ENCODE measurements around the gene SAMD5.
"Not testable (repeated sequence)": the region's sequence is repeated elsewhere in the genome, so short reads cannot be mapped to it uniquely, and the experiment has no call there.

Gene SAMD5

DNA sequence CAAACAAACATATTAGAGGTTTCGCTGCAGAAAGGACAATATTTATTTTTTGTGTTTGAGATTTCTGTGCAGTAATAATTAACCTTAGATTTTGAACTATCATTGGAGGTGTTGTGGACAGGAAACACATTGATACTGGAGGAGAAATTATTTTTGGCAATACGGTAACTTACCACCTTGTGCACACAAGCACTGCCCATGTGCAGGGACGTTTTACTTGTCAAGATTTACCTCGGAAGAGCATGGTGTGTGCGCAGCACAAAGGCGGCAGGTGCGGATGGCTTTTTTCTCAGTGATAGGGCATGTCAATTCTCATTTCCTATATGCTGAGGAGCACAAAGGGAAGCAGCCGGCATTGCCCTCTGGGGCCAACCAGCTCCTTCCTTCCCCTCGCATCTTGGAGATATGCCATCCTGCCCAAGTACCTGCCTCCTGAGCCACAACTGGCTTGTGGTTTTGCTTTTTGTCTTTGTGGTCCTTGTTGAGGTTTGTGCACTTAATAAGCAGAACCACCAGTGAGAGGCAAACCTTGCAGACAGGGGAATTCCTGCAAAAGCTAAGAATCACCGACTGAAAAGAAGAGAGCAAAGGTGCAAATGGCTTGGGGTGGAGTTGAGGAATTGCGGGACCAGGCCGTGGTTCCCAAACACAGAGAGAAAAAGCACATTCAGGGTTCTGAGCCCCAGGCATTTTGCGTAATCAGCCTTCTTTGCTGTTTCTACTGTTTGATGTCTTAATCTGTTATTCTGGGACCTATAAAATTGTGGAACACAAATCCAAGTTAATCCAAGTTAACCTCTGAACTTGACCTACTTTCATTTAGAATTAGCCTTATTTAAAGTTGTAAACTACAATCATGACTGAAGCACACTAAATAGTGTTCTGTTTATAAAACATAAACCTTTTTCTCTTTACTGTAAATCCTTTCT lies 21.9 kb downstream of the SAMD5 start:
- no peak for DNase-seq

DNA sequence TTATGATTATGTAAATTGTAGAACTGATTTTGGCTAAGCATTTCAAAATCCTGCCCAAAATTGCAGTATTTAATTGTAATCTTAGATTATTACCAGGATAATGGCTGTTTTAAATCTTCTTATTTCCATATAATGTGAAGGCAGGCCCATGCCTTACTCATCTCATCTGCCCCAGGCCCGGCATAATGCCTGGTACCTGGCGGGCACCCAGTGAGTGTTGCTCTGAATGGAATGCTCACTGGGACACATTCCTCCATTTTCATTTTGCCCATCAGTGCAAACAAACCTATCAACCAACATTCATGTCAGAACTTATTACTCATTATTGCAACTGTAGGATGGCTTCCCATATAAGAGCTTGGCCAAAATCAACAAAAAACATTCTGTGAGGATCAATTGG lies 22.8 kb downstream of the SAMD5 start:
- DNase-seq = no peak

DNA sequence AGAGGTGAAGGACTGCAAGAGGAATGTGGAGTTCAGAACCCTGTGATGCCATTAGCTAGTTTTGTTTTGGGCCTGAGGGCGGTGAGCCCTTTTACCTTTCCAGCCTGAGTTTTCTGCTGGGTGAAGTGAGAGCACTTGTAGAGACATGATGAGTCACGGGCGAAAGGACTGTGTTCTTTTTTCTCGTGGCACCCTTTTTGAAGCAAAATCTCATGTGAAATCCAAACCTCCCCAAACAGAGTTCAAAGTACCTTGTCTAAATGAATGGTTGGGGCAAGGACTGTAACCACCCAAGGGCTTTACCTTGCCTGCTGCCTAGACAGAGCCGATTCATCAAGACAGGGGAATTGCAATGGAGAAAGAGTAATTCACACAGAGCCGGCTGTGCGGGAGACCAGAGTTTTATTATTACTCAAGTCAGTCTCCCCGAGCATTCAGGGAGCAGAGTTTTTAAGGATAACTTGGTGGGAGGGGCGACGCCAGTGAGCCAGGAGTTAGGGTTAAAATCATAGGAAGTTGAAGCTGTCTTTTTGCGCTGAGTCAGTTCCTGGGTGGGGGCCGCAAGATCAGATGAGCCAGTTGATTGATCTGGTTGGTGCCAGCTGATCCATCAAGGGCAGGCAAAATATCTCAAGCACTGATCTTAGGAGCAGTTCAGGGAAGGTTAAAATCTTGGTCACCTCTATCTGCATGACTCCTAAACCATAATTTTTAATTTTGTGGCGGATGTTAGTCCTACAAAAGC lies 25.8 kb downstream of the SAMD5 start:
- no peak for DNase-seq

DNA sequence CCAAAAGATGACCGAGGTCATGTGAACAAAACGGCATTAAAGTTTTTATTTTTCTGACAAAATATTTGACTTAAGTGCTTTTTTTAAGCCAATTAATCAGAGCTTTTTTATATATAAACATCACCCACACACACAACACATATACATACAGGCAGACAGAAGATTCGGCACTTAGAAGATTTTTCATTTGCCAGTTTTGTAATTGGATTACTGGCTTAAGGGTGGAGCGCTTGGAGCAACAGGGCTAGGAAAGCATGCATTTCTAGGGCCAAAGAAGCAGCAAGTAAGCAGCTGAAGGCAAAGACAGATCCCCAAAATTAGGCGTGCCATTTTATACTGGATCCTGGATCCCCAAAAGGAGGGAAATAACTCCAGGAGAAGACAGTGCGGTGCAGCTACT lies 30.3 kb downstream of the SAMD5 start:
- no peak for DNase-seq

DNA sequence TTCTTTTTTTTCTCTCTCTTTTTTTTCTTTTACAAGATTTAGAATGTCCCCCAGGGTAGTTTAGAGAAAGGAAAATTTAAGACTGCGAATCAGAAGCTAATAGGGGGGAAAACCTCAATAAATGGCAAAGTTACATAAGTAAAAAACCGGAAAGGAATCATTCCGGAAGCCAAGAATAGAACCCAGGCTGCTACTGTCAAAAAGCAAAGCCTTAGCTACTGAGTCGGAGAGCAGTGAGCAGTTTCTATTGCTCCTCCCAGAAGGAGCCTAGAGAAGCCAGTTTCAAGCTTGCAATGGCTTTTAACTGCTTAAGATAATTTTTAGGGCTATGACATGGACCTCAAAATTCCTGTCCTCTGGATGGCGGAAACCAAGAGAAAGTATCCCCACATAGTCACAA lies 31.6 kb downstream of the SAMD5 start:
- DNase-seq = no peak

DNA sequence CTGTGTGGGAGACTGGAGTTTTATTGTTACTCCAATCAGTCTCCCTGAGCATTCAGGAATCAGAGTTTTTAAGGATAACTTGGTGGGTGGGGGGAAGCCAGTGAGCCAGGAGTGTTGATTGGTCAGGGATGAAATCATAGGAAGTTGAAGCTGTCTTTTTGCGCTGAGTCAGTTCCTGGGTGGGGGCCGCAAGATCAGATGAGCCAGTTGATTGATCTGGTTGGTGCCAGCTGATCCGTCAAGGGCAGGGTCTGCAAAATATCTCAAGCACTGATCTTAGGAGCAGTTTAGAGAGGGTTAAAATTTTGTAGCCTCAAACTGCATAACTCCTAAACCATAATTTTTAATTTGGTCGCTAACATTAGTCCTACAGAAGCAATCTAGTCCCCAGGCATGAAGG lies 33.9 kb downstream of the SAMD5 start:
- not testable (repeated sequence) for DNase-seq

DNA sequence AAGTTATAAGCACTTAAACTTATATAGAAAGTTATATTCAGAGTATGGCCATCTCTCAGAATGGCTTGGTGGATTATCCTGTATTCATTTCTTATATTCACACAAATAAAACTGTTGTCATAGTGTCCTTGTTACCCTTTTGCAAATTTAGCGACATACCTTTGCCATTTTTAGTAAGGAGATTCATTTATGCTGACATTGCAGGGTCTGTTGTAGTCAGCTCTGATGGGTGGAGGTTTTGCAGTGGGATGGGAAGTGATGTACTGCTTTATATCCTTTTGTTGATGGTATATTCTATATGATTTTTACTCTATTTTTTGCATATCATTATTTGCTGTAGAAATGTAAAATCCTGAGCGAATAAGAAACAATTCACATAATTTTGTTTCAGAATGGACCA lies 35.9 kb downstream of the SAMD5 start:
- no peak for DNase-seq

DNA sequence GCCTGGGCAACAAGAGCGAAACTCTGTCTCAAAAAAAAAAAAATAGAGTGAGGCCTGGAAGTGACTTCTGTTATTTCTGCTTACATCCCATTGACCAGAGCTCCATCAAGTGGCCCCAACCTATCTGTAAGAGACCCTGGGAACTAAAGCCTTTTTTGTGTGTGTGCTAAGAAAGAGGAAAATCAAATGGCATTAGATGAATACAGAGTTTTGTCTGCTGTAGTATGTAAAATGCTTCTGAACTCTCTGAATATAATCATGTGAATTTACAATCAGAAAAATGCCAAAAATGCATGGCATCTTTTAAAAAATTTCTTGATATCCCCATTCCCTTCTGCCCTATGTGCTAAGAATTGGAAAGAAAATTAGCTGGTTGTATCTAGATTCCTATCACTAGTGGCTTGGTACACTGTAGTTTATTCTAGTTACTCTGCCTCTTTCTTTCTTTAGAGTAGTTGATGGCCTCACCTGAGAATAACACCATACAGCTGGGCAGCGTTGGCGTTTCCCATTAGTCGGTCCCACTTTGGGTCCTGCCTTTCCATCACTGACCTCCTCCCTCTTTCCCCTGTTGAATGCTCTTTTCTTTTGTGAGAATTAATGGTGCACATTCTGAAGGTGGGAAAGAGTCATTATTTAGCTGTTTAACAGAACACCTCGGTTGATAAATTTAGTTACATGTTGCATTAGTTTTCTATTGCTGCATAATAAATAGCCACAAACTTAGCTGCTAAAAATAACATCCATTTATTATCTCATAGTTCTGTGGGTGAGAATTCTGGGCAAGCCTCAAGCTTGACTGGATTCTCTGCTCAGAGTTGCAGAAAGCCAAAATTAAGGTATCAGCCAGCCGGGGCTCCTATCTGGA lies 38.2 kb downstream of the SAMD5 start:
- DNase-seq = no peak

DNA sequence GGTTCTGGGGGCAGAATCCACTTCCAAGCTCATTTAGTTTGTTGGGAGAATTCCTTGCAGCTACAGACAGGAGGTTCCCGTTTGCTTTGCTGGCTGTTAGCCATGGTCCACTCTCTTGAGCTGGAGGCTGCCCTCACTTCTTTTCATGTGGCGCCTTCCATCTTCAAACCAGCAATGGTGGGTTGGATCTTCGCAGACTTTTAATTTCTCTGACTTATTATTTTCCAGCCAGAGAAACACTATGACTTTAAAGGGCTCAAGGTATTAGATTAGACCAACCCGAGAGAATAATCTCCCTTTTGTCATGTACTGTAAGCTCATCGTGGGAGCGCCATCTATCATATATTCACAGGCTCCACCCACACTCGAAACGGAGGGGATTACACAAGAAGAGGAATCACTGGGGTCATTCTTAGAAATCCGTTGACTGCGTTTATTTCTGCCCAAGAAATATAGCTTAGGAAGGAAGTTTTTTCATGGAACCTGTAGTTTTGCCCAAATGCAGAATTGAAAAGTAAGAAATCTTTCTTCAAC lies 38.9 kb downstream of the SAMD5 start:
- DNase-seq = no peak

DNA sequence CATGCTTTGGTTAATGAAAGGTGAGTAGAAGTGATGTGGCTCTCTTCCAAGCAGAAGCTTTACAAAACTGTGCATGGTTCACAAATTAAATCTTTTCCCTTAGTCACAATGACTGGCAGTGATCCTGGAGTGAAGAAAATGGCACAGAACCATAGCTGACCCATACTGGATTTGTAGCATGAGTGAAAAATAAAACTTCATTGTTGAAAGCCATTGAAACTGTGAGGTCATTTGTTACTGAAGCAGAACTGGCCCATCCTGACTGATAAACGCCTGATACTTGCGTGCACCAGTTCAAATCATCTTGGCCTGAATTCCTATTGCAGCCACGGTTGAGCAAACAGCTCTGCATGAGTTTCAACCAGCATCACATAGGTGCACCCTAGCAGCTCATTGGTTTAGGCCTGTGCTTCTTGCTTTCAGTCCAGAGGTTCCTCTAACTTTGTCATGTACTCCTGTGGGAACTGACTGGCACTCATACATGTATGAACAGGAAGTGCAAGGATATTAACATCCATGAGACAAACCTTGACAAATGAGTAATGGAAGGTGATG lies 40.5 kb downstream of the SAMD5 start:
- DNase-seq = no peak

DNA sequence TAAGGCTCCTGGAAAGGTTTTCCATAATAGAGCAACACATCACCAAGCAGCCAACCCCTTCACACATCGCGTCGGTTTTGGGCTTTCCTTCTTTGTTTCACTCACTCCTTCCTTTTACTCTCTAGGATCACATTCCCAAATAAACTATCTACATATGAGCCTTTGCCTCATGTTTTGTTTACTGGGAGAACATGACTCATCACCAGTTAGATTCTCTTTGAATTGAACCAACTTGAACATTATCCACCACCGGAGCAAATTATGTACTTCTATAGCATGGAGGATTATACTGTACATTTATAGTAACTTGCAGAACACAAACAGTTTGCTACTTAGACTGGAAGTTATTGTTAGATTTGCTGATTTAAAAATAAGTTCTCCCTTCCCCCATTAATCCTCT lies 41.0 kb downstream of the SAMD5 start:
- DNase-seq = no peak

DNA sequence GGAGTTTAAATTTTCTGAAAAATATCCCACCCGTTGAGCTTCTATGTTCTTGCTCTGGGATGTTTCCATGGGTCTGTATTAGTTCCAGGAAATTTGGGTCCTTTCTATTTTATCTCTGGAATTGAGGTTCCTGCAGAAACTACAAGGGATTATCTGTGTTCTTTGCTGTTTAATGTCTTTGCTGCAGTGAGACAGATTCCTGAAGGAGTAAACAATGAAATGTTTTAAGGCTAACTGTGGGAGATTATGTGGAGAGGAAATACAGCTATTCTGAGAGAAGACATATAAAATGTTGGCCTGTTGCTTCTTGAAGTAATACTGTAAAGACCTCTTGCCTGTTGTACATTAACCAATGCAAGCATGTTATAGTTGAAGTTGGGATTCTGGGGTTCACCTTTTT lies 43.5 kb downstream of the SAMD5 start:
- DNase-seq = no peak

DNA sequence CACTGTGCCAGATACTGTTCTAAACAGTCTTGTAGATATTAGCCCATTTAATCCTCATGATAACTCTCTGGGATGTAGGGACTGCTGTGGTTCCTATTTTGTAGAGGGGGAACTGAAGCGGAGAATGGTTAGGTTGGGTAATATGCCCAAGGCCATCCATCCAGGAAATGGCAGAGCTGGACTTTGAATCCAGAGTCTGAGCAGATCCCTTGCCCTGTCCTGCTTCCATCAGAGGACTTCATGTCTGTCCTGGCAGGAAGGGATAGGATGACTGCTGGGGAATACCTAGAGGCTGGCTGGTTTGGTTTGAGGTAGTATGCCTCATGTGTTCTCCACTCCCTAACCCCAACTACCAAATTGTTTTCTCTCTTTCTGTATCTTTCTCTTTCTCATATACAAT lies 44.6 kb downstream of the SAMD5 start:
- DNase-seq = no peak

DNA sequence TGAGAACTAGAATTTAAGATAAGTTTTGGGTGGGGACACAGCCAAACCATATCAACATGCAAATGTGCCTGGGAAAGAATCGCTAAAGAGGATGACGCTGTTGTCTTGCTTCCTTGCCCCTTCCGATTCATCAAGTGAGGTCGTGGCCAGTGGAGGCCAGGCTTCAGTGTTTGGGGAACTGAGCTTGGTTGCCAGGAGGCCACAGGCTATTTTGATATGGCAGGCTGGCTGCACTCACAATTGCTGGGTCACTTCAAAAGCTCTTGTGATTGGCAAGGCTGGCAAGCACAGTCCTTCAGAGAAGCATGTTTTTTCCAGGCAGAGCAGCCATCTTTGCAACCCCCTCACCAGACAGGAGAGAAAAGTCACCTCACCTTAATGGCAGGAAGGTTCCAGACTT lies 45.8 kb downstream of the SAMD5 start:
- DNase-seq = no peak

DNA sequence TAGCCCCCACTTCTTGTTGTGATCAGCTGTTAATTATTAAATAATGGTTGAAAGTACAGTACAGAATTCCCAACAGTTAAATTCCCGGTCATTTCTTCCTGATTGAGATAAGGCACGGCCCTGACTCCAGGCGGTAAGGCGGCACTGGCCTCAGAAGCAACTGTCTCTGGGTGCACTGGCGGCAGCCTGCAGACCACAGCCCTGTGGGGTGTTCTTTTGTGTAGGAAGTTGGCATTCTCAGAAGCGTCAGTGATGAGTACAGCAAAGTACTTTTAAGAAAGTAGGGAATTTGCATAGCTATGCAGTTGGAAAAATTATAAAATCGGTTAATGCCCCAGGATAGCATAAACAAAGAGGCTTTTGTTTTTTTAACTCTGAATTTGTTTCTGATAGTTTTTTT lies 50.5 kb downstream of the SAMD5 start:
- no peak for DNase-seq

DNA sequence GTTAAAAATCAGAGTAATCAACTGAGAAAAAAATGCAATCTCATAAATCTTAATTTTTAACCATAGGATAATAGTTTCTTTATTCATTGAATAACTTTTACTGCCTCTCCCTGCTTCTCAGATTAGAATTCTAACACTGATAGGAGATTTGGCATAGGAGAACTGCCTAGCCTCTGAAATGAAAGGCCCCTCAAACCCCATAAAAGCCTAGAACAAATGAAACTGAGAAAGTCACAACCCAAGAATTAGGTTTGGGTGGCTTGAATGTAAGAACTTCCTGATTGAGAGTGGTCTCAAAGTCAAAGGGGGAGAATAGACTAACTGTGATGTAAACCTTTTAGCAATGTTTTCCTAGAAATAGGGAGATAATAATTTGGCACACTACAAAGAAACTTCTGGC lies 52.2 kb downstream of the SAMD5 start:
- DNase-seq = no peak

DNA sequence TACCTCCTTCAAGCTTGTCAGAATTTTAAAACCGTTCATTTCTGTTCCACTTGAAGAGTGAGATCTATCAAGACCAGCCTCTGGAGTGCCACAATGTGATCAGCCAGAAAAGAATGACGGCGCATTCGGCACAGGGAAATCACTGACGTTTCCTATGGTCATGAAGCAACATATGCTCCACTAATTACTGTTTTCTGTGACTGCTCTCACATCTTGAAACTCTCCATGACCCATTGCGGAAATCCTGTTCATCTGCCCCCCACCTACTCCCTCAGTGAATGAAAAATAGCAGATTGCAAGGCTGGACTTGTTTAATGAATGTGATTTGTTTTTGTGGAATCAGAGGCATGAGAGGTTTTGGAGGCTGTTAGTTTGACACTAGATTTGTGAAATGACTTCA lies 53.2 kb downstream of the SAMD5 start:
- DNase-seq = no peak

DNA sequence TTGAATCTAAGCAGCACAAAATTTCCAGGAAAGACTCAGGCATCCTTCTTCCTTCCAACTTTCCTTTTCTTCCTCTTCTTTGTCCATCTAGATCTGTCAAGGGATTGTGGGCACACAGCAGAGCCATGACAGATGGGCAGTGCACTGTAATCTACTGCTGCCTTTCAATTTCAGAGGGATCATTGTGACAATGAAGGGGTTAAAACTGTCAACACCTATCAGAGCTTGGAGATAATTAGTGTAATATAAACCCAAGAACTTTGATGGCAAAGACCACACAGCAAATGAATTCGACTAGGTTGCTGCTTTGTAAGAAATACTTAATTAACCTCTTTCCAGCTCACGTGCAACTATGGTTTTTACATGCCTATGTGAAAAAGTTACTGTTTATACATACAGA lies 55.0 kb downstream of the SAMD5 start:
- DNase-seq = no peak

DNA sequence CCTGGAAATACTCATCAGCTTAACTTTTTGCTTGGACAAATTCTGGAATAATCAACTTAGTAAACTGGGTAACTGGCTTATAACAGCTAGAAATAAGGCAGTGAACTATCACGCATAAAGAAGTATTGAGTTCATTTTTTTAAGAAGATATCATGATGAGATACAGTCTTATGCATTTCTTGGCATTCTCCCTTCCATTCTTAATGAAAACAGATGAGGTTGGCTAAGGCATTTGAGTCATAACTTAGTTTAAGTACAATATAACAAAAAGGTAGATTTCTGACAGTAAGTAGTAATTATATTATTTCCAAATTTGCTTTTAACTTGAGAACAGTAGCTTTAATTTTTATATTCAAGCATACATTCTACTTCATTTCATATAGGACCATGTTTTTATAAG lies 56.1 kb downstream of the SAMD5 start:
- no peak for DNase-seq

DNA sequence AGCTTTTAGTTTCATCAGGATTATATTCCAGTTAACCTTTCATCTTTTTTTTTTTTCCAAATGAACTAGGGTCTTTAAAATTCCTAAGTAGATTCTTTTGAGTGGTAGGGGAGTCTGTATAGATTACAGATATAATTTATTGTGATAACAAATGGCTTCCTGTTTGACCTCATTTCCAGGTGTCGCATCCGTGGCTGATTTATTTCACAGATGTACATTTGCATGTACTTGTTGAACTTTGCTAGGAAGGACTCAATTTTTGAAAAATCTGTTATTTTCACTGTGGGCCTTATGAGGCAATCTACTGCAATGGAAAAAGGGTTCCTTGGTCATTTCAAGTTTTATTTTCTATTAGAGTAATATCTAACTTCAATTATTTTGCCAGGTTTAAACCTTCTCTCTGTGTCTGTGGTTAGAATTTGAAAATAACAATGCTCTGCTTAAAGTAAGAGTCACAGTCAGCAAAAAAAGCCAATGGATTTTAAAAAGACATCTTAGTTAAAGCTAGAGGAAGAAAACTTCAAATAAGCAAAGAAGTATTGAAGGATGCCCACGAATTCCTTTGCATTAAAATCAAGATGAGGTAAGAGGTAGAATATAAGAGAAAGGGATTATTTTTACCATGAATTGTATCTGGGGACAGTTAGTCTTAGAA lies 57.9 kb downstream of the SAMD5 start:
- no peak for DNase-seq

DNA sequence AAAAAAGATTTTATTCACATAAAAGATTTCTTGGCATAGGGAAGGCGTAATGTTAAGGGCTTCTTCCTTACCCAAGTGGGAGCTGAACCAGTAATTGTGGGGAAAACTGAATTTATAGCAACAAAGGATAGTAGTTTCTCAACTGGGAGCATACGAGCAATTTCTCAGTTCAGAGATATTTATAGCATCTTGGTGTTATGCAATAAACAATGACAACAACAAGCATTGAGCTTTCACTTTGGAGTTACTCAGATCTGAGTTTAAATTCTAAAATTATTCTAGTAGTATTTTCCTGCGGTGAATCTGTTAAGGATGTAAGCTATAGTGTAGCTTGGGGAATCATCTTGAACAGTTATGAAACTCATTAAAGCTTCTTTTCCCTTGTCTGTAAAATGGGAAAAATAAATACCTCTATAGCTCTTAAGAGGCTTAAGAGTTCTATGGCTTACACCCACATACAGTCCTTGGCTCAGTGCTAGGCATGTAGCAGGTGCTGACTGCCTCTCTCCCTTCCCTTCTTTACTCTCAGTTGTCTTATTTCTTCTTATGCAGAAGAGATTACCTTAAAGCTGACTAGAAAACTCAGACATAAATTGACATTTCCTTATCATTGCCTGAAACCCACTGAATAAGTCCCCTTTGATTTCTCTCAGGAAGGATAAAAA lies 58.8 kb downstream of the SAMD5 start:
- DNase-seq = no peak

DNA sequence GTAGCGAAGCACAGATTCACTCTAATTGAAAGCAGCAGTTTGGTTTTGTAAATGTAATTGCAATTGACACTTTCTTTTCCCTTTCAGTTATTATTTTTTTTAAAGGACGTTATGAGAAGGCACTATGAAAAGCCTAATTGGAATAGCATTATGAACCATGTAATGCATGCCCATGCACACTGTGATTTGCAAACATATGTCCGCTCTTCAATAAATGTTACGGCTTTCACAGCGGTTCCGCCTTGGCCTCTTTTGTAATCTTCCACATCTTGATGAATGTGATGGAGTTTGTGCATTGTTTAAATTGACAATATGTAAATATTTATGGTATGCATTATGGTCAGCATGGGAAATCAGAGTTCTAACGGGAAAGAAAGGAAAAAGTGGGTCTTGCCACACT lies 61.3 kb downstream of the SAMD5 start:
- no peak for DNase-seq

Data from activated T-cell treated with anti-CD3 and anti-CD28 coated beads for 4 hours (primary cell).